OCI-LY1 (cell line): ENCODE results near the gene ASCL1.

Experiments
- H2AFZ ChIP-seq: fragments of 200-600 bp; sonication (generic), shearing (Covaris generic); 2 replicates; pipeline ENCODE4 v1.6.0; 2014; ENCODE audit warnings: antibody characterized with exemption, mild to moderate bottlenecking, low read length
- H3F3A ChIP-seq: fragments of 200-600 bp; sonication (generic), shearing (Covaris generic); 2 replicates; pipeline ENCODE4 v1.6.0; 2014; ENCODE audit warnings: mild to moderate bottlenecking, antibody characterized with exemption, low read length, moderate library complexity; ENCODE audit not compliant: insufficient read depth
- H3K27ac ChIP-seq: fragments of 200-600 bp; sonication (generic); 2 replicates; pipeline ENCODE4 v1.5.1; 2014; ENCODE audit warnings: low read length, mixed run types, mild to moderate bottlenecking, low read depth; ENCODE audit not compliant: poor library complexity, severe bottlenecking
- H3K27me3 ChIP-seq: fragments of 200-600 bp; sonication (generic); 2 replicates; pipeline ENCODE4 v1.6.0; 2014; ENCODE audit warnings: antibody characterized with exemption, mild to moderate bottlenecking, low read length, moderate library complexity; ENCODE audit not compliant: insufficient read depth
- H3K36me3 ChIP-seq: fragments of 200-600 bp; sonication (generic); 2 replicates; pipeline ENCODE4 v1.6.1; 2014; ENCODE audit warnings: mild to moderate bottlenecking, antibody characterized with exemption, low read length, moderate library complexity, mixed read lengths; ENCODE audit not compliant: insufficient read depth
- H3K4me1 ChIP-seq: fragments of 200-600 bp; sonication (generic); 2 replicates; pipeline ENCODE4 v1.5.1; 2014; ENCODE audit warnings: mild to moderate bottlenecking, low read length, moderate library complexity; ENCODE audit not compliant: insufficient read depth, severe bottlenecking
- H3K4me2 ChIP-seq: fragments of 200-600 bp; sonication (generic), shearing (Covaris generic); 2 replicates; pipeline ENCODE4 v1.6.1; 2014; ENCODE audit warnings: low read length
- H3K4me3 ChIP-seq: fragments of 200-600 bp; sonication (generic); 2 replicates; pipeline ENCODE4 v1.5.1; 2014; ENCODE audit warnings: low read length, low read depth, mild to moderate bottlenecking, mixed read lengths; ENCODE audit not compliant: poor library complexity, severe bottlenecking
- H3K79me2 ChIP-seq: fragments of 200-600 bp; shearing (Covaris generic); 2 replicates; pipeline ENCODE4 v1.6.1; 2016; ENCODE audit warnings: mixed run types, low read length, mixed read lengths; ENCODE audit not compliant: insufficient read depth
- H3K9ac ChIP-seq: fragments of 200-600 bp; sonication (generic), shearing (Covaris generic); 2 replicates; pipeline ENCODE4 v1.6.1; 2014; ENCODE audit warnings: mild to moderate bottlenecking, low read length, mixed read lengths
- H3K9me2 ChIP-seq: fragments of 200-600 bp; sonication (generic), shearing (Covaris generic); 2 replicates; pipeline ENCODE4 v1.6.1; 2014; ENCODE audit warnings: low read depth, mild to moderate bottlenecking, low read length, mixed read lengths
- H3K9me3 ChIP-seq: fragments of 200-600 bp; shearing (Covaris generic); 2 replicates; pipeline ENCODE4 v1.6.1; 2014; ENCODE audit warnings: low read length, mixed read lengths
- H4K20me1 ChIP-seq: fragments of 200-600 bp; sonication (generic), shearing (Covaris generic); 2 replicates; pipeline ENCODE4 v1.6.0; 2016; ENCODE audit warnings: mild to moderate bottlenecking, low read length; ENCODE audit not compliant: insufficient read depth
- EZH2 ChIP-seq: fragments of 200-600 bp; sonication (generic), shearing (Covaris generic); IDR thresholded peaks from 2 replicates; pipeline ENCODE4 v1.8.0; 2017; ENCODE audit warnings: borderline replicate concordance, mixed run types, mild to moderate bottlenecking, antibody characterized with exemption, low read length, moderate library complexity, mixed read lengths
- TF ChIP-seq, protein P1 (sequence below): fragments of 200-600 bp; sonication (generic), shearing (Covaris generic); IDR thresholded peaks from 2 replicates; pipeline ENCODE4 v1.5.1; 2017; ENCODE audit warnings: mild to moderate bottlenecking, antibody characterized with exemption, low read length, moderate library complexity, mixed read lengths

The ASCL1 gene

DNA sequence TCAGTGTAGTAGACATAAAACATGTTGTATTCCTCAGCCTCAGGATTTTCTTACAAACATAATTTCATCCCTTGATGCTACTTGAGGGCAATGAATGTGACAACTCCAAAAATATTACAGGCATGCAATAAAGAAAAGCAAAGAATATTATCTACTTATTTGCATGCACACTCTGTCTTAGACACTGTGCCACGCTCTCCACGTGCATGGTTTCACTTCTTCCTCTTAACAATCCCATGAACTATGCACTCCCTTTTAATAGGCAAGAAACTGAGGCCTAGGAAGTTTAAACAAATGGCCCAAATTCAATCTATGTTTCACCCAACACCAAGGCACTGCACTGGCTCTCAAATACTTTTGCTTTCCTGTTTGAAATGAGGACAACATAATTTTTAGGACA is 38.6 kb upstream of the ASCL1 start:
- H3K4me1 ChIP-seq, result peaks cover 8% of the 10 kb centered on the region
- TF ChIP-seq, protein P1, sequence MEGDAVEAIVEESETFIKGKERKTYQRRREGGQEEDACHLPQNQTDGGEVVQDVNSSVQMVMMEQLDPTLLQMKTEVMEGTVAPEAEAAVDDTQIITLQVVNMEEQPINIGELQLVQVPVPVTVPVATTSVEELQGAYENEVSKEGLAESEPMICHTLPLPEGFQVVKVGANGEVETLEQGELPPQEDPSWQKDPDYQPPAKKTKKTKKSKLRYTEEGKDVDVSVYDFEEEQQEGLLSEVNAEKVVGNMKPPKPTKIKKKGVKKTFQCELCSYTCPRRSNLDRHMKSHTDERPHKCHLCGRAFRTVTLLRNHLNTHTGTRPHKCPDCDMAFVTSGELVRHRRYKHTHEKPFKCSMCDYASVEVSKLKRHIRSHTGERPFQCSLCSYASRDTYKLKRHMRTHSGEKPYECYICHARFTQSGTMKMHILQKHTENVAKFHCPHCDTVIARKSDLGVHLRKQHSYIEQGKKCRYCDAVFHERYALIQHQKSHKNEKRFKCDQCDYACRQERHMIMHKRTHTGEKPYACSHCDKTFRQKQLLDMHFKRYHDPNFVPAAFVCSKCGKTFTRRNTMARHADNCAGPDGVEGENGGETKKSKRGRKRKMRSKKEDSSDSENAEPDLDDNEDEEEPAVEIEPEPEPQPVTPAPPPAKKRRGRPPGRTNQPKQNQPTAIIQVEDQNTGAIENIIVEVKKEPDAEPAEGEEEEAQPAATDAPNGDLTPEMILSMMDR, result no peak
- TF ChIP-seq EZH2, result no peak
- no peaks in the 10 kb centered on the region for H3K27me3 ChIP-seq

DNA sequence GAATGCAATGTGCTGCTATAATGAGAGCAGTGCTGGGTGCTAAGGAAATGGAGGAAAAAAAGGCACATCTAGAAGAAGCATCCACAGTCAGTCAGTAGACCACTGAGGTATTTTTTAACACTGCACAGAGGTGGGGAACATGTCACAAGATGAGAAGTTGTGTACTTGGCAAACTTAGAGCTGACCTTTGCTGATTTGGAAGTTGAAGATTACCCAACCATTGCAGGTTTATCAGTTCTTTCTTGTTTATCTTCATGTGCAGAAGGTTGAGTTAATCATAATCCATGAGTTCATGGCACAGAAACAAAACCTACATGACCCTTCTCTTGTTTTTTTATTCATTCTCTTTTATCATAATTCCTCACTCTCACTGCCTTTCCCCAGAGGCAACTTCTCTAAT is 37.2 kb upstream of the ASCL1 start:
- Histone ChIP-seq H3K9me3 (no peaks in the 10 kb centered on the region), H3F3A (no peaks in the 10 kb centered on the region), H3K27me3 (no peaks in the 10 kb centered on the region), H3K27ac (no peak overlapping the region), H2AFZ (no peak overlapping the region), H3K9me2 (no peaks in the 10 kb centered on the region), H3K9ac (no peak overlapping the region), H3K36me3 (no peaks in the 10 kb centered on the region), H3K4me3 (no peak overlapping the region), H3K4me2 (no peak overlapping the region), H4K20me1 (no peaks in the 10 kb centered on the region), H3K79me2 (no peaks in the 10 kb centered on the region), H3K4me1 (peaks cover 8% of the 10 kb centered on the region)
- TF ChIP-seq EZH2, result no peak
- TF ChIP-seq, protein P1, result no peak

More for the DNA sequence above, 38.6 kb upstream of the ASCL1 start:
- Histone ChIP-seq H3K79me2 (no peaks in the 10 kb centered on the region), H3K9me2 (no peaks in the 10 kb centered on the region), H3K4me2 (no peak overlapping the region), H2AFZ (no peak overlapping the region), H3K9me3 (no peaks in the 10 kb centered on the region), H3F3A (no peaks in the 10 kb centered on the region), H4K20me1 (no peaks in the 10 kb centered on the region), H3K27ac (no peak overlapping the region), H3K9ac (no peak overlapping the region), H3K4me3 (no peak overlapping the region), H3K36me3 (no peaks in the 10 kb centered on the region)

GRCh38 chr12:102921240-102921639 is 36.2 kb upstream of the ASCL1 start:
- Histone ChIP-seq H3K9me2 (no peaks in the 10 kb centered on the region), H3K79me2 (no peaks in the 10 kb centered on the region), H3K27me3 (no peaks in the 10 kb centered on the region), H3K4me2 (no peak overlapping the region), H3K9me3 (no peaks in the 10 kb centered on the region), H3K36me3 (no peaks in the 10 kb centered on the region), H3K4me1 (peaks cover 8% of the 10 kb centered on the region), H3F3A (no peaks in the 10 kb centered on the region), H3K4me3 (no peak overlapping the region), H2AFZ (no peak overlapping the region), H4K20me1 (no peaks in the 10 kb centered on the region), H3K9ac (no peak overlapping the region), H3K27ac (no peak overlapping the region)
- TF ChIP-seq, protein P1, result no peak
- no peak for TF ChIP-seq EZH2
